Measurements from ENCODE around the gene FKBP2.

FKBP2 gene

GRCh38 chr11:64285885-64286800, 45.2 kb downstream of the FKBP2 start:
- no peak for DNase-seq (ENCODE audit: low spot score)

GRCh38 chr11:64286801-64287159, 45.9 kb downstream of the FKBP2 start:
- DNase-seq (ENCODE audit: low spot score) = no peak

GRCh38 chr11:64287676-64288352, 46.9 kb downstream of the FKBP2 start:
- DNase-seq (ENCODE audit: low spot score) = no peak

- no peak for DNase-seq (ENCODE audit: low spot score)
These were observed 47.5 kb downstream of the FKBP2 start for GRCh38 chr11:64288353-64288750.

- DNase-seq (ENCODE audit: low spot score) = no peak
These were observed 48.2 kb downstream of the FKBP2 start for GRCh38 chr11:64289002-64289564.

GRCh38 chr11:64290352-64291261, 49.7 kb downstream of the FKBP2 start:
- DNase-seq (ENCODE audit: low spot score) = no peak

- DNase-seq (ENCODE audit: low spot score) = no peak
These were observed 50.4 kb downstream of the FKBP2 start, which contains the start of gene KCNK4 for GRCh38 chr11:64291262-64291751. TSS of gene KCNK4 (plus strand) at chr11:64291302. CDS start at chr11:64293019, 1,717 bp downstream.

GRCh38 chr11:64291752-64292459, 51.0 kb downstream of the FKBP2 start:
- no peak for DNase-seq (ENCODE audit: low spot score)

- no peak for DNase-seq (ENCODE audit: low spot score)
These were observed 51.8 kb downstream of the FKBP2 start for GRCh38 chr11:64292460-64293254.
